8988T (cell line): ENCODE results near the gene MAGEA12.
"Not testable (repeated sequence)": the region's sequence is repeated elsewhere in the genome, so short reads cannot be mapped to it uniquely, and the experiment has no call there.

ENCODE experiments used
- DNase-seq: peaks from one replicate; pipeline ENCODE4 v3.0.0; 2011

MAGEA12 gene

GRCh38 chrX:152733261-152733975 is at the start of gene MAGEA12, which contains the start of gene CSAG1:
Gene MAGEA12, plus strand, starts transcription at chrX:152733757. Its CDS starts 2,405 bp downstream, at chrX:152736162.
Gene CSAG1, minus strand, starts transcription at chrX:152733721. Its CDS starts 1,261 bp downstream, at chrX:152732460.
- no peak for DNase-seq

GRCh38 chrX:152697952-152698931 is 35.3 kb upstream of the MAGEA12 start, which contains the start of gene MAGEA3:
Gene MAGEA3, plus strand, starts transcription at chrX:152698794. Its CDS starts 2,039 bp downstream, at chrX:152700833.
- DNase-seq: not testable (repeated sequence)

- not testable (repeated sequence) for DNase-seq
These were observed 33.2 kb upstream of the MAGEA12 start for GRCh38 chrX:152700390-152700789.

- DNase-seq: not testable (repeated sequence)
These were observed 27.1 kb upstream of the MAGEA12 start for GRCh38 chrX:152706500-152706899.

GRCh38 chrX:152709173-152709572 is 24.4 kb upstream of the MAGEA12 start, which contains the start of gene CSAG2:
Gene CSAG2, minus strand, starts transcription at chrX:152709273. Its CDS starts 161 bp downstream, at chrX:152709112.
- not testable (repeated sequence) for DNase-seq

- DNase-seq: not testable (repeated sequence)
These were observed 20.4 kb upstream of the MAGEA12 start for GRCh38 chrX:152713195-152713594.

GRCh38 chrX:152713815-152714787 is 19.5 kb upstream of the MAGEA12 start, which contains the start of gene MAGEA2B:
Gene MAGEA2B, plus strand, starts transcription at chrX:152714628. Its CDS starts 2,479 bp downstream, at chrX:152717107.
- DNase-seq: not testable (repeated sequence)

- no peak for DNase-seq
These were observed 8.1 kb upstream of the MAGEA12 start for GRCh38 chrX:152725409-152725808.

- not testable (repeated sequence) for DNase-seq
These were observed 744 bp downstream of the MAGEA12 start for GRCh38 chrX:152734143-152734858.

GRCh38 chrX:152735101-152735500 is 1.5 kb downstream of the MAGEA12 start:
- no peak for DNase-seq

GRCh38 chrX:152735860-152736511 is 2.4 kb downstream of the MAGEA12 start:
- no peak for DNase-seq

GRCh38 chrX:152736528-152736927 is 3.0 kb downstream of the MAGEA12 start:
- not testable (repeated sequence) for DNase-seq

GRCh38 chrX:152738560-152738959 is 5.0 kb downstream of the MAGEA12 start:
- DNase-seq: no peak

GRCh38 chrX:152753686-152754650 is 20.4 kb downstream of the MAGEA12 start, which contains the start of gene MAGEA2:
Gene MAGEA2, minus strand, starts transcription at chrX:152753842. Its CDS starts 2,479 bp downstream, at chrX:152751363.
- not testable (repeated sequence) for DNase-seq

- not testable (repeated sequence) for DNase-seq
These were observed 21.3 kb downstream of the MAGEA12 start for GRCh38 chrX:152754871-152755270.

- DNase-seq: not testable (repeated sequence)
These were observed 25.4 kb downstream of the MAGEA12 start, which contains the start of gene CSAG3 for GRCh38 chrX:152758918-152759317. Gene CSAG3, plus strand, starts transcription at chrX:152759218.

- DNase-seq: not testable (repeated sequence)
These were observed 26.0 kb downstream of the MAGEA12 start for GRCh38 chrX:152759544-152759943.

GRCh38 chrX:152761582-152761981 is 28.0 kb downstream of the MAGEA12 start:
- not testable (repeated sequence) for DNase-seq

GRCh38 chrX:152766562-152766961 is 33.0 kb downstream of the MAGEA12 start:
- DNase-seq: not testable (repeated sequence)
